ENCODE results near the gene CRELD2. TPM values are rescaled to one million over a fixed set of nuclear protein-coding genes. Genes with fewer than 3 reads are reported as not detected.

Gene CRELD2
- total and polyA plus RNA-seq, 3 donors from 2014 or later: 57.9 to 64.2 (median 58.3) TPM

DNA sequence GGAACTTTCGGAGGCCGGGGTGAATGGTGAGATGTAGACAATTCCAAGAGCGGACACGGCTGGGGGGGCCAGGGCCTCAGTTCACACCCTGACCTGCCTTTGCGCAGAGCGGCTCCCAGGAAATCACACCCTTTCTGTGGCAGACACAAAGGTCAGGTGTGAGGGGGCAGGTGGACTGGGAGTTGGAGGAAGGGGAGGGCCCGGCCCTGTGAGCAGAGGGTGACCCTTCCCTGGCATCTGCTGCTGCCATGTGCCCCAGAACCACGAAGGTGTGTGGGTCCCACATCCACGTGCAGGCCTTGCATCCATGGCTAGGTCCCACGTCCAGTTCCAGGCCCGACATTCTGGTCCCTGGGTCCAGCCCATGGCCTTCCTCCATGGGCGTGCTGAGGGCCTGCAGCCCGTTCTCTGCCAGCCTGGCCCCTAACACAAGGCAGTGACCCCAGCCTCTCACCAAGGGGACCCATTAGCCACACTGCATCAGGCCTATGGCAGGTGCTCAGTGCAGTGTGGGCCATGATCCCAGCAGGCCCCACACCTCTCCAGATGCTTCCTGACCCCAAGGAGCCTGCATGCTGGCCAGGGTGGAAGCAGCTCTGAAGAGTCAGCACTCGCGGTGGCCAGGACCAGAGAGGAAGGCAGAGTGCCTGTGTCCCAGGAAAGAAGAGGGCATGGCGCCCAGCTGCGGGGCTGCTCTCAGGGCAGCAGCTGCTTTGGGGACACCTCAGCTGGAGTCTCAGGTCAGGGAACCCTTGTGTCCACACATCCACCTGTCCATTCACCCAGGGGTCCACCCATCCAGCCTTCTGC, 23.3 kb downstream of the CRELD2 start:
- intact Hi-C loops (cut with DNase I; ENCODE audit: low total_unique reads): no loop called here
- no peak overlapping the region for H3K27ac ChIP-seq
- no peaks in the 10 kb centered on the region for H3K9me3 ChIP-seq
- H3K4me3 ChIP-seq: no peak overlapping the region
- no peak for DNase-seq
- 92 to 96% methylated on average over 12 to 17 of the region's 17 CpGs for WGBS, 2 donors
- H3K36me3 ChIP-seq (ENCODE audit: low read depth, missing control alignments): no peaks in the 10 kb centered on the region
- no peaks in the 10 kb centered on the region for H3K27me3 ChIP-seq
- H3K4me1 ChIP-seq: peaks cover 14% of the 10 kb centered on the region
- TF ChIP-seq POLR2A (IDR thresholded peaks at IDR 0.05): no peak
- TF ChIP-seq CTCF (IDR thresholded peaks at IDR 0.05): no peak

DNA sequence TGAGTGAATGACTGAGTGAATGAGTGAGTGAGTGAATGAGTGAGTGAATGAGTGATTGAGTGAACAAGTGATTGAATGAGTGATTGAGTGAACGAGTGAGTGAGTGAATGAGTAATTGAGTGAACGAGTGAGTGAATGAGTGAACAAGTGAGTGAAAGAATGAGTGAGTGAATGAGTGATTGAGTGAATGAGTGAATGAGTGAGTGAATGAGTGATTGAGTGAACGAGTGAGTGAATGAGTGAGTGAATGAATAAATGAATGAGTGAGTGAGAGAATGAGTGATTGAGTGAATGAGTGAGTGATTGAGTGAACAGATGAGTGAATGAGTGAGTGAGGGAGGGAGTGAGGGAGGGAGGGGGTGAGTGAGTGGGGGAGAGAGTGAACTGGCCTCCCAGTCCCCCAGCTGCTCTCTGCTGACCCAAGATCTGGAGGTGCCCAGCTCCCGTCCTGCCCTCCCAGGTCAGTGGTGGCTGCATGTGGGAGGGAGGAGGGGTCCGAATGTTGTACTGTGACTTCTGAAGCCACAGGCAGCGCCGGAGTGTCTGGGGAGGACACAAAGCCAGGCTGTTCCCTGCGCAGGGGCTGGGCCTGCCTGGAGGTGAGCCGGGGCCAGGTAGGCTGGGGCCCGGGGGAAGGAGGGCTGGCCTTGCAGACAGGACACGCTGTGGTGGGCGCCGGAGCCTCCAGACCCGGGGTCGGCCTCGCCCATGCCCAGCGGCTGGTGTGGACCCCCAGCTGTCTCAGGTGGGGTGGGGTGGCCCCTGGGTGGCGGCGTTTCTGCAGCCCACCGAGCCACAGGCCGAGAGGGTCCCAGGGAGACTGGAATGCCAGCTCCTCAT, 24.4 kb downstream of the CRELD2 start:
- no peak for TF ChIP-seq POLR2A (IDR thresholded peaks at IDR 0.05)
- TF ChIP-seq CTCF (IDR thresholded peaks at IDR 0.05): no peak
- Histone ChIP-seq H3K27ac (no peak overlapping the region), H3K27me3 (no peaks in the 10 kb centered on the region), H3K4me1 (peaks cover 3% of the 10 kb centered on the region), H3K9me3 (no peaks in the 10 kb centered on the region), H3K36me3 (ENCODE audit: low read depth, missing control alignments) (no peaks in the 10 kb centered on the region), H3K4me3 (no peak overlapping the region)
- DNase-seq: no peak
- intact Hi-C loops (cut with DNase I; ENCODE audit: low total_unique reads): no loop called here
- 86 to 89% methylated on average over 10 to 21 of the region's 21 CpGs for WGBS, 2 donors

DNA sequence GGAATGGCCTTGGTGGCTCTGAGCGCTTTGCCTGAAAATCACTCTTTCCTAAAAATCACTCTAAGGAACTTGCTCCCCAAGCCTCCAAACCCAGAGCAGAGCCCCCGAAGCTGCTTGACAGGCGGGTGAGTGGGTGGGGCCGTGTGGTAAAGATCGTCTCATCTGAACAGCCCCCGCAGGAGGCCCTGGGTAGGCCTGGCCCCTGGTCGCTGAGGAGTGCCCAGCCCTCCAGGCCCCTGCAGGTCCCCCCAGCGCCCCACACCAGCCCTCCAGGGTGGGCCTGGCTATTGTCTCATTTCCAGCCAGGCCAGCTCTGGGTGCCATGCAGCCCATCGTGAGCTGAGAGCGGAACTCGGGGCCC, 25.0 kb downstream of the CRELD2 start:
- intact Hi-C loops (cut with DNase I; ENCODE audit: low total_unique reads): no loop called here
- Histone ChIP-seq H3K27me3 (no peaks in the 10 kb centered on the region), H3K27ac (no peak overlapping the region), H3K4me1 (no peaks in the 10 kb centered on the region), H3K9me3 (no peaks in the 10 kb centered on the region), H3K4me3 (no peak overlapping the region), H3K36me3 (ENCODE audit: low read depth, missing control alignments) (no peaks in the 10 kb centered on the region)
- no peak for DNase-seq
- 90 to 94% methylated on average over 3 to 11 of the region's 11 CpGs for WGBS, 2 donors
- TF ChIP-seq CTCF (IDR thresholded peaks at IDR 0.05) (no peak), POLR2A (IDR thresholded peaks at IDR 0.05) (no peak)

DNA sequence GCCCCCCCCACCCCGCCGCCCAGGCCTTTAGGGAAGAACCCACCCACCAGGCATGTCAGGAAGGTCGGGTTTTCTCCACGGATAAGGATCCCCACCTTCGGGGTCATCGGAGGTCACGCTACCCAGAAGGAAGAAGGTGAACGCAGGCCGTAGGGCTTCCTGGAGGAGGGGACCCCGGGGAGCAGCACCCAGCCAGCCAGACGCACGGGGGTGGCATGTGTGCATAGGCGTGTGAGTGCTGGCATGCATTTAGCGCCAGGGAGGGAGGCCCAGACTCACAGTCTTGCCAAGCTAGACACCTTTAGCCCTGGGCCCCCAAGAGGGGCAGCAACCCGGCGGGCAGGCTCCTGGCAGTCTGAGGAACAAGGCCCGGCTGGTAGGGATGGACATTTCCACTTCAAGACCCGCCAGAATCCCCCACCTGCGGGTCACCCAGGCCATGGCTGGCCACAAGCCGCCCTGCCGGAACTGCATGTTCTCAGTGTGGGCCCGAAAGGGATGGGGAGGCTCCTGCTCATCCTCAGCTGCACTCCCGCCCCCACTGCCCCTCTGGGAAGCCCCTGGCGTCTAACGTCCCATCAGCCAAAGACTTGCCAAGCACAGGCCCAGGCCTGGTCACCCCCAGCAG, 25.5 kb downstream of the CRELD2 start:
- no peak overlapping the region for H3K4me3 ChIP-seq
- peaks cover under 1% of the 10 kb centered on the region for H3K4me1 ChIP-seq
- DNase-seq: no peak
- no peak overlapping the region for H3K27ac ChIP-seq
- H3K27me3 ChIP-seq: no peaks in the 10 kb centered on the region
- no peak for TF ChIP-seq POLR2A (IDR thresholded peaks at IDR 0.05)
- TF ChIP-seq CTCF (IDR thresholded peaks at IDR 0.05): no peak
- WGBS, 2 donors: 82 to 92% methylated on average over 4 to 25 of the region's 25 CpGs
- no peaks in the 10 kb centered on the region for H3K36me3 ChIP-seq (ENCODE audit: low read depth, missing control alignments)
- no peaks in the 10 kb centered on the region for H3K9me3 ChIP-seq
- intact Hi-C loops (cut with DNase I; ENCODE audit: low total_unique reads): no loop called here
